ENCODE data around the gene GALNT4. TPM values are rescaled to one million over a fixed set of nuclear protein-coding genes. Genes with fewer than 3 reads are reported as not detected.
A peak's percentile ranks its signal among the peaks of the same experiment; 100 is the strongest.

Gene GALNT4
- total RNA-seq (ENCODE audit: low replicate concordance) = 2.2 and 2.8 TPM in 2 replicates

DNA sequence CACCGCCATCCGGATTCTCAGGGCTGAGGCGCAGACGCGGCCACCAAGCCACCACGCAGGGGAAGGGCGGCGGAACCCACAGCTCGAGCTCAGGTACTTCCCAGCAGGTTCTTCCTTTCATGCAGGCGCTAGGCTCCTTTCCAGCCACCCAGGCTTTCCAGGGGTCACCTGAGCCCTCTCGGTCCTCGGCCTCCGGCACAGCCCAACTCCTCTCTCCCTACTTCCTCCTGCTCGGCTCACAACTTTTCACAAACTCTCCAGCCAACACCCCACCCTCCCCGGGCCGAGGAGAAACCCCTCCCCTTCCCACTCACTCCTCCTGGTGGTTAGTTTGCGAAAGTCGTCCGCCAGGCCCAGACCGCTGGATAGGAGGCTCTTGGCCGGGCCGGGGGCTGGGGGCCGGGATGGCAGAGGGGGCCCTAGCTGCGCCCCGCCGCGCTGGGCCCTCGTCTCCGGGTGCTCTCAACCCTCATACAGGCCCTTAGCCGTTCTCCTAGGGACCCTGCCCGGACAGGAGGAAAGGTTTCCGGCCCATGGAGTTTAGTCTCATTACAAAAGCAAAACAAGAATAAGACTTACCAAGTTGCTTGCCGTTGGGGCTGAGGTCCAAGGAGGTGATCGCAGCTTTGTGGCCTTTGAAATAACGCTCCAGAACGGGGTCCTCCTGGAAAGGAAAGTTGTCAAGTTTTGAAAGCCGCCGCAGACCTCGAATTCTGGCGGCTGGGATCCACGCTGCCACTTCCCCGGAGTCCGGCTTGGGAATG lies at the start of gene GALNT4:
GALNT4 (minus strand) TSS at position 256 of the 764 bp plus-strand sequence; CDS start at position 9, 247 bp downstream.
- no peaks in the 10 kb centered on the region for H3K27me3 Mint-ChIP-seq (ENCODE audit: insufficient read depth, low read depth)
- peak within 1 kb of the TSS; percentile 82 for H3K4me2 ChIP-seq
- H3K9me3 ChIP-seq (ENCODE audit: low read depth) = no peaks in the 10 kb centered on the region
- peak; percentile 90 for DNase-seq (ENCODE audit: low spot score)
- H3K27me3 ChIP-seq = no peaks in the 10 kb centered on the region
- peaks cover 30% of the 10 kb centered on the region for H3K4me1 Mint-ChIP-seq
- H3K36me3 ChIP-seq = no peaks in the 10 kb centered on the region
- TF ChIP-seq EZH2 (IDR thresholded peaks at IDR 0.05) = no peak
- TF ChIP-seq, protein P1, sequence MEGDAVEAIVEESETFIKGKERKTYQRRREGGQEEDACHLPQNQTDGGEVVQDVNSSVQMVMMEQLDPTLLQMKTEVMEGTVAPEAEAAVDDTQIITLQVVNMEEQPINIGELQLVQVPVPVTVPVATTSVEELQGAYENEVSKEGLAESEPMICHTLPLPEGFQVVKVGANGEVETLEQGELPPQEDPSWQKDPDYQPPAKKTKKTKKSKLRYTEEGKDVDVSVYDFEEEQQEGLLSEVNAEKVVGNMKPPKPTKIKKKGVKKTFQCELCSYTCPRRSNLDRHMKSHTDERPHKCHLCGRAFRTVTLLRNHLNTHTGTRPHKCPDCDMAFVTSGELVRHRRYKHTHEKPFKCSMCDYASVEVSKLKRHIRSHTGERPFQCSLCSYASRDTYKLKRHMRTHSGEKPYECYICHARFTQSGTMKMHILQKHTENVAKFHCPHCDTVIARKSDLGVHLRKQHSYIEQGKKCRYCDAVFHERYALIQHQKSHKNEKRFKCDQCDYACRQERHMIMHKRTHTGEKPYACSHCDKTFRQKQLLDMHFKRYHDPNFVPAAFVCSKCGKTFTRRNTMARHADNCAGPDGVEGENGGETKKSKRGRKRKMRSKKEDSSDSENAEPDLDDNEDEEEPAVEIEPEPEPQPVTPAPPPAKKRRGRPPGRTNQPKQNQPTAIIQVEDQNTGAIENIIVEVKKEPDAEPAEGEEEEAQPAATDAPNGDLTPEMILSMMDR (IDR thresholded peaks at IDR 0.05) = peak; percentile 71
- H3F3A ChIP-seq (ENCODE audit: low read depth) = peaks cover 12% of the 10 kb centered on the region
- H3K36me3 Mint-ChIP-seq = peaks cover 17% of the 10 kb centered on the region
- no peaks in the 10 kb centered on the region for H3K4me1 ChIP-seq
- H2AFZ ChIP-seq (replicated peaks) = peak within 1 kb of the TSS; percentile 96
- H3K9ac ChIP-seq = peak within 1 kb of the TSS; percentile 8
- H3K79me2 ChIP-seq (ENCODE audit: low read depth) = peaks cover 17% of the 10 kb centered on the region
- peak within 1 kb of the TSS; percentile 93 for H3K4me3 ChIP-seq
- no peak within 1 kb of the TSS for H3K27ac ChIP-seq
- H3K27ac Mint-ChIP-seq = peak within 1 kb of the TSS; percentile 79
- H4K20me1 ChIP-seq (ENCODE audit: low read depth) = no peaks in the 10 kb centered on the region
- peak within 1 kb of the TSS; percentile 94 for H3K4me3 Mint-ChIP-seq
- H3K9me3 Mint-ChIP-seq = no peaks in the 10 kb centered on the region

DNA sequence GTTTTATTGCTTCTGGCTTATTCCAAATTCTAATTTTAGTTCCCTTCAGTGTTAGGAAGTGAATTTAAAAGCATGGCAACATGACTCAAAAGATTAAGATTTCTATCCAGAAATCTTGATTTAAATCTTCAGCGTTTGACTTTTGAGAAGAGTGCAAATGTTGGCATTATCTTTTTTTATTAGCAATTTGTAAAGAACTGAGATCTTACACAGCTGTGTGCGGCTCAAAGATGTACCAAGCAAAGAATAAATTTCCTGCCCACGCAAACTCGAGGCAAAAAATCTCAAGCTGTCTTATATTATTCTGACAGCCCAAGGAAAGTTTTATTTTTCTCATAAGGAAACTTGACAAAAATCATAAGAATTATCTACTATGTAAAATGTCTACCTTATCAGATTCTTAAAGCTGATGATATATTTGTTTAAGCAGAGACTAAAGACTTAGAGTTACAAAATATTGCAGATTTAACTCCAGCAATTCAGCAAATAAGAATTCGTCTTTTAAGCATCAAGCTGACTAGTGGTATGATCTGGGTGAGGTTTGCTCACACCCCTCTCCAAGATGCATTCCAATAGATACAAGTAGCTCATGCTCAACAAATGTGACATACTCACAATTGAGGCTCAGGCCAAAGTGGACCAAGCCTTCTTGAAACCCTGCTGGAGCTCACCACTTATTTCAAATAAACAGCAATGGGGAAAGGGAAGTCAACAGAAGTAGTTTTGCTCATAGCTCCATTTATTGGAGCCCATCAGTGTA lies 48.6 kb upstream of the GALNT4 start:
- H3K79me2 ChIP-seq (ENCODE audit: low read depth) = no peaks in the 10 kb centered on the region
- Mint-ChIP-seq H3K4me3 (no peak overlapping the region), H3K27ac (no peak overlapping the region), H3K4me1 (peaks cover 9% of the 10 kb centered on the region), H3K36me3 (no peaks in the 10 kb centered on the region), H3K9me3 (no peaks in the 10 kb centered on the region), H3K27me3 (ENCODE audit: insufficient read depth, low read depth) (peaks cover 3% of the 10 kb centered on the region)
- H3K36me3 ChIP-seq = no peaks in the 10 kb centered on the region
- no peak overlapping the region for H2AFZ ChIP-seq (replicated peaks)
- no peak overlapping the region for H3K27ac ChIP-seq
- TF ChIP-seq EZH2 (IDR thresholded peaks at IDR 0.05) (no peak), EZH2phosphoT487 (IDR thresholded peaks at IDR 0.05) (no peak)
- TF ChIP-seq, protein P1 (IDR thresholded peaks at IDR 0.05) = no peak
- no peak overlapping the region for H3K9ac ChIP-seq
- no peaks in the 10 kb centered on the region for H4K20me1 ChIP-seq (ENCODE audit: low read depth)
- H3K9me3 ChIP-seq (ENCODE audit: low read depth) = no peaks in the 10 kb centered on the region
- H3K4me1 ChIP-seq = peaks cover 14% of the 10 kb centered on the region
- no peaks in the 10 kb centered on the region for H3F3A ChIP-seq (ENCODE audit: low read depth)
- no peak overlapping the region for H3K4me2 ChIP-seq
- DNase-seq (ENCODE audit: low spot score) = no peak
- no peak overlapping the region for H3K4me3 ChIP-seq
- no peaks in the 10 kb centered on the region for H3K27me3 ChIP-seq

DNA sequence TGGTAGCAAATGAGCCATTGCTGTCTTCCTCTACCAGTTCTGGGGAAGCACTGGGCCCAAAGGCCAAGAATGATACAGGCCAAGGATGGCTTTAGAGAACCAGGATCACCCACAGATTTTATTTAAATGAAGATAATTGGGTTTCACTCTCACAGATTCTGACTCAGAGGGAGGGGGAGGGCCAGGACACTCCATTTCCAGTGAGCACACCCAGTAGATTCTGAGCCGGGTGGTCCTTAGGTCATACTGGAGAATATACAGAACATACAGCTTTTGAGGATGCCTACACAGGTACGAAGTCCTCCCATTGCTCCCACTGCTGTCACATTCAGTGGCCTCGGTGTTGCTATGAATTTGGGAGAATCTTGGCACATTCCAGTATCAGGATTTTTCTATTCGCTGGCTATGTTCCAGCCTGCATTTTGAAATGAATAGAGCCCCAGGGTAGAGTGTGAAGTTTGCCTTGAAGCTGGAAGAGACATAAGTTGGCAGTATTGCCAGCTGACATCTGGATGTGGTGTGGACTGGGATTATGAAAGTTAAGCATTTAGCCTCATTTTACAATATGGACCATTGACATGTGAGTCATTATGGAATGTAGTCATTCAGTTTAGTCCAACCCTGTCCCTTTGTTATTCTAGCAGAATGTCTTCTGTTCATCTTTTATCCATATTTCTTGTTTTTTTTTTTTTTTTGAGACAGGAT lies 47.0 kb upstream of the GALNT4 start:
- Mint-ChIP-seq H3K36me3 (no peaks in the 10 kb centered on the region), H3K9me3 (no peaks in the 10 kb centered on the region), H3K27me3 (ENCODE audit: insufficient read depth, low read depth) (peaks cover 3% of the 10 kb centered on the region), H3K27ac (no peak overlapping the region), H3K4me3 (no peak overlapping the region), H3K4me1 (peaks cover 9% of the 10 kb centered on the region)
- no peak overlapping the region for H3K4me2 ChIP-seq
- H3F3A ChIP-seq (ENCODE audit: low read depth) = no peaks in the 10 kb centered on the region
- no peaks in the 10 kb centered on the region for H3K9me3 ChIP-seq (ENCODE audit: low read depth)
- no peak overlapping the region for H3K27ac ChIP-seq
- TF ChIP-seq, protein P1 (IDR thresholded peaks at IDR 0.05) = no peak
- no peak for TF ChIP-seq EZH2phosphoT487 (IDR thresholded peaks at IDR 0.05)
- TF ChIP-seq EZH2 (IDR thresholded peaks at IDR 0.05) = no peak
- H3K9ac ChIP-seq = no peak overlapping the region
- peaks cover 14% of the 10 kb centered on the region for H3K4me1 ChIP-seq
- H2AFZ ChIP-seq (replicated peaks) = no peak overlapping the region
- no peak for DNase-seq (ENCODE audit: low spot score)
- H3K4me3 ChIP-seq = no peak overlapping the region
- no peaks in the 10 kb centered on the region for H3K36me3 ChIP-seq
- H3K79me2 ChIP-seq (ENCODE audit: low read depth) = no peaks in the 10 kb centered on the region
- H4K20me1 ChIP-seq (ENCODE audit: low read depth) = no peaks in the 10 kb centered on the region
- H3K27me3 ChIP-seq = no peaks in the 10 kb centered on the region
